ENCODE results near the gene CD207.

GRCh38 chr2:70837980-70838925 lies 2.6 kb upstream of the CD207 start:
- TF ChIP-seq EZH2 (IDR thresholded peaks at IDR 0.05; ENCODE audit: insufficient read depth, poor library complexity, severe bottlenecking) (no peak), EZH2phosphoT487 (IDR thresholded peaks at IDR 0.05; ENCODE audit: insufficient read depth, low read depth) (no peak)
